AG04450 (cell line): Measurements from ENCODE around the gene CRYBG2. TPM values are rescaled to one million over a fixed set of nuclear protein-coding genes. Genes with fewer than 3 reads are reported as not detected.

Experiments
- CTCF ChIA-PET: fragments of 300-600, 350-600 bp; formaldehyde crosslinking; extraction: SDS; loops from one replicate; lab custom pipeline; 2022; ENCODE audit warnings: antibody characterized with exemption, inconsistent platforms; lab: Charles Lee
- POLR2A ChIA-PET: fragments of 350-600 bp; formaldehyde crosslinking; extraction: SDS; loops from one replicate; lab custom pipeline; 2021; ENCODE audit warnings: antibody characterized with exemption, inconsistent platforms; lab: Yijun Ruan, JAX
- DNase-seq: peaks from one replicate; pipeline ENCODE4 v3.0.0-alpha.2; 2011; ENCODE audit warnings: low read depth, low spot score
- H3K27ac ChIP-seq: one replicate; pipeline ENCODE4 v1.5.1; 2012; ENCODE audit warnings: low read depth, low read length, control low read depth
- H3K27me3 ChIP-seq: one replicate; pipeline ENCODE4 v1.6.0; 2012; ENCODE audit warnings: low read length; ENCODE audit not compliant: control insufficient read depth, insufficient read depth
- H3K4me3 ChIP-seq: 2 replicates; pipeline ENCODE4 v1.5.1; 2011; ENCODE audit warnings: mild to moderate bottlenecking, low read depth, low read length, control low read depth
- H3K9me3 ChIP-seq: 2 replicates; pipeline ENCODE4 v1.5.1; 2012; ENCODE audit warnings: low read length; ENCODE audit not compliant: control insufficient read depth, insufficient read depth
- polyA minus RNA-seq: library from RNA; depleted of rRNA, polyadenylated mRNA; stranded (reverse); fragments of >200 nt; gene quantifications from 2 replicates; pipeline ENCODE4 v1.2.3, GENCODE V29; 2011; rRNA and poly(A)+ RNA removed
- polyA plus RNA-seq: library from polyadenylated mRNA; depleted of rRNA; stranded (reverse); fragments of >200 nt; gene quantifications from 2 replicates; pipeline ENCODE4 v1.2.3, GENCODE V29; 2011; rRNA removed
- TF ChIP-seq, protein P1 (sequence below): IDR thresholded peaks from 2 replicates; pipeline ENCODE4 v1.5.1; 2011; ENCODE audit warnings: low read depth, low read length, control low read depth, inconsistent platforms

CRYBG2 gene, protein sequence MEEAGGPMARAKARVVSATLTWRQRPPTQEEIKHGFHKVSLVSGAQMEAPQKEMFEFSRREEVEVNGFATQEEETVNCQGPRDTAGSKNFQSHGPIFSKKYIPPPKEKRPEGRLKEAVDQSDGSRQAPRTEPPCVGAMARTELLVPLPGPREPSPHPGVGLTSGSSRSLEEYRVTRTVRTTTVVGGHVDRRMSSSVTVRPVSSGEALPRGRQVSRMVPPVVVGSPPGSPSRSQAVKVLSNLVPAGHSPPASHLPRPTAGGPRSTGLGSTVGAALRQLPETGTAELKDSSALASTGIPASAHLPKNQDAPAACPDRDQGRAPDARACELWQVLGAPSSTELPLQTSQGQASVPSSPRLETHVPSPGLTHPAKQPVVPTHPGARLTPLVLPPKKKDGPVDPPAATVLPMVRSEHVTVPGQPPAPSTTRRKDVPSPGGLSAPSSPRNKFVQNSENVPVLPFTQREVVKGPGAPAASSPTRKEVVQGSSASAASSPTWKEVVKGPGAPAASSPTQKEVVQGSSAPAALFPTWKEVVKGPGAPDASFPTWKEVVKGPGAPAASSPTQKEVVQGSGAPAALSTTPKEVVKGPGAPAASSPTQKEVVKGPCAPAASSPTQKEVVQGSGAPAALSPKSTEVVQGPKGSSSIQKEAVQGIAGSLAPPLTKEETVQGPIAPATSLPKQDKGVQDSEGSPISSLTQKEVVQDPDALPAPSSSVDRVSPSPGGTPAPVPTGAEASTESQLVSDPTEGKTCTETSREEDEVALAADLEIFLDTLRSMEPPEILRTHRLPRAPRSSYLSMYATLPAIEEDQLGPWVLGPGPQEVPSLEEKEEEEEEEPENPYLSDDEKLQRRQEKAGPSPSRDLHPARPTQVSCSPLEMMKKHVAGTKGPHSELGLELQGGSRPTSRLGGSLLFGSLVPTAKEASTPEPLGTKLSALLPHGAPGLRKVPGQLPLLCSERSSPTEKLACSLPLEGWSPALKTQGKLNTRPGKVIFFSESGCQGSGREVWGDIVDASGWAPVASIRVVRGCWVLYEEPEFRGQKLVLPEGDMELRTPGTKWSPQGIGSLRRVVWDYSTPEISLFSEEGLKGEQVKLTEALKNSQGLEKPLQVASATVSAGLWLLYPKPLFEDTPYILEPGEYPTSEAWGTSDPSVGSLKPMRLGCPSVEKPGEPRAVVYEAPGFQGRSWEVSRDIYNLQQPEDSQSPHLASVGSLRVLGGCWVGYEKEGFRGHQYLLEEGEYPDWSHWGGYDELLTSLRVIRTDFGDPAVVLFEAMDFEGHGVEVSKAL (N-terminal part only)
- polyA plus RNA-seq = not detected in 2 replicates
- not detected in 2 replicates for polyA minus RNA-seq

DNA sequence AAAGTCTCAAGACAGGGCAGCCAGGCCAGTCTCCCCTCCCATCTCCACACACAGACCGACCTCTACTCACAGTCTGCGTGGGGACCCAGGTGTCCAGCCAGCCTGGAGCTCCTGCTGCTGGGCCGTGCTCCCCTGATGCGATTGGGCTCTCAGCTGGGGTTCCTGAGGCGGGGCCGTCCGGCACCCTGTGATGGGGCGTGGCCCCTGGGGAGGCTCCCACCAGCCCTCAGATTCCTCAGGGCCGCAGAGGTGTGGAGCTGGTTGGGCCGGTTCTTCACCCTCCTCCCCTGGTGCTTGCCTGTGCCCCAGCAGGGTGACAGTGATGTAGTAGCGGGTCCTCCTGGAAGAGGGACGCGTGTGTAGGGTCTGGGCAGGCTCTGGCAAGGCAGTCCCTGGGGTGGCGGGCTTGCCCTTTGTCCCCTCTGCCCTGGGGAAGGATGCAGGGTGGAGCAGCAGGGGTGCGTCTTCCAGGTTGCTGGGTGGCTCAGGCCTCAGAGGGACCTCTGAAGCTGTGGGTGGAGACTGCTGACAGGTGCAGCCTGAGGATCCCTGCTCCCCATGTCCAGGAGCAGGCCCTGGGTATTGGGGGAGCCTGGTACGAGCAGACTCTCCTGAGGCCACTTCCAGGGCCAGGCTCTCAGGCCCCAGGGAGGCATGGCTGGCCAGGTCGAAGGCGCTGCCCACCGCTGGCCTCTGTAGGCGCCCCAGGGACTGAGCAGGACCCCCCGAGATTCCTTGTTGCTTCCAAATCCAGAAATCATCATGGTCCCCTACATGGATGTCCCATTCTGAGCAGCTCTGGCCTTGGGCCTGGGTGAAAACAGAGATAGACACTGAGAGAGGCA is at the start of gene CRYBG2:
TSS of gene CRYBG2 (minus strand) at position 155 of the 845 bp plus-strand sequence. CDS start 7,473 bp downstream, outside the sequence.
- ChIA-PET CTCF (interaction anchor here (0.5 to 2.2 kb wide), 3 partner anchors 10 to 56 kb away, joined by 4 to 6 read pairs (median 5); no protein-coding TSS in a partner anchor), POLR2A (no interaction called here)
- no peak within 1 kb of the TSS for H3K4me3 ChIP-seq
- no peak within 1 kb of the TSS for H3K27ac ChIP-seq
- no peaks in the 10 kb centered on the region for H3K9me3 ChIP-seq
- no peak for DNase-seq
- H3K27me3 ChIP-seq = peaks cover 29% of the 10 kb centered on the region
- TF ChIP-seq, protein P1, sequence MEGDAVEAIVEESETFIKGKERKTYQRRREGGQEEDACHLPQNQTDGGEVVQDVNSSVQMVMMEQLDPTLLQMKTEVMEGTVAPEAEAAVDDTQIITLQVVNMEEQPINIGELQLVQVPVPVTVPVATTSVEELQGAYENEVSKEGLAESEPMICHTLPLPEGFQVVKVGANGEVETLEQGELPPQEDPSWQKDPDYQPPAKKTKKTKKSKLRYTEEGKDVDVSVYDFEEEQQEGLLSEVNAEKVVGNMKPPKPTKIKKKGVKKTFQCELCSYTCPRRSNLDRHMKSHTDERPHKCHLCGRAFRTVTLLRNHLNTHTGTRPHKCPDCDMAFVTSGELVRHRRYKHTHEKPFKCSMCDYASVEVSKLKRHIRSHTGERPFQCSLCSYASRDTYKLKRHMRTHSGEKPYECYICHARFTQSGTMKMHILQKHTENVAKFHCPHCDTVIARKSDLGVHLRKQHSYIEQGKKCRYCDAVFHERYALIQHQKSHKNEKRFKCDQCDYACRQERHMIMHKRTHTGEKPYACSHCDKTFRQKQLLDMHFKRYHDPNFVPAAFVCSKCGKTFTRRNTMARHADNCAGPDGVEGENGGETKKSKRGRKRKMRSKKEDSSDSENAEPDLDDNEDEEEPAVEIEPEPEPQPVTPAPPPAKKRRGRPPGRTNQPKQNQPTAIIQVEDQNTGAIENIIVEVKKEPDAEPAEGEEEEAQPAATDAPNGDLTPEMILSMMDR = no peak

DNA sequence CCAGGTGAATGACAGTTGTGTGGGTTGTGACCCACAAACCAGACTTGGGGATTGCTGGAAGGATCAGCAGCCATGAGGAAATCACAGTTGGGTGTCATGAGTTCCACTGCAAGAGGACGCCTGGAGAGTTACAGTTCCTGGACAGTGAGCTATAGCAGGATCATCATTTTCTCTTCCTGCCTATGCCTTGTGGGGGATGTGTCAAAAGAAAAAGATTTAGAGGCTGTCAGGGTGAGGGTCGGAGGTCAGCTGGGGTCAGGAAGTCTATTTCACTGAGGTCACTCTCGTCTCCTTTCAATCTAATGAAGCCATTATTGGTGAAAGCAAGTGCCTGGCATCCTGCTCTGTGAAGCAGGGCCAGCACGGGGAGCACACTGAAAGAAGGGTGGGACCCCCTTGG is 49.7 kb upstream of the CRYBG2 start:
- Histone ChIP-seq H3K4me3 (no peak overlapping the region), H3K27ac (no peak overlapping the region), H3K9me3 (no peaks in the 10 kb centered on the region), H3K27me3 (no peaks in the 10 kb centered on the region)
- no peak for DNase-seq
- TF ChIP-seq, protein P1 = no peak
- ChIA-PET CTCF (interaction anchor here (4.2 kb wide), 1 partner anchor 12 kb away, joined by 47 read pairs; no protein-coding TSS in a partner anchor), POLR2A (interaction anchor here (0.5 kb wide), 1 partner anchor 25 kb away, joined by 9 read pairs; no protein-coding TSS in a partner anchor)

DNA sequence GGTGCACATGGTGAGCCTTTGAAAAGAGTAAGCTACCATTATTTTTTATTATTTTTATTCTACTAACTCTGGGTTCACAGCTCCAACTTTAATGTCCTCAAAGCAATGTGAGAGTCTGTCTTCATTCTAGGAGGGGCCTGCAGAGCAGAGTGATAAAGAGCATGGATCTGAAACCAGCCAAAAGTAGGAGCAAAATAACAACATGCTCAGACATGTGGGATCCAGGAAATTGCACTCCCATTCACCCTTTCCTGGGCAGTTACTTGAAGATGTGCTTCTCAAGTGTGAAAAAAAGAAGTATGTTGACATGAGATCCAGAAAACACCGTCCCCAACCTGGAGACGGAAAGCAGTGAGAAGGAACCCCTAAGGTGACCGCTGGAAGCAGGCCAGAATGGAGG is 48.0 kb upstream of the CRYBG2 start:
- no peaks in the 10 kb centered on the region for H3K27me3 ChIP-seq
- ChIA-PET POLR2A (no interaction called here), CTCF (interaction anchor here (1.2 to 2.2 kb wide), 2 partner anchors 15 to 38 kb away, joined by 3 to 10 read pairs; no protein-coding TSS in a partner anchor)

DNA sequence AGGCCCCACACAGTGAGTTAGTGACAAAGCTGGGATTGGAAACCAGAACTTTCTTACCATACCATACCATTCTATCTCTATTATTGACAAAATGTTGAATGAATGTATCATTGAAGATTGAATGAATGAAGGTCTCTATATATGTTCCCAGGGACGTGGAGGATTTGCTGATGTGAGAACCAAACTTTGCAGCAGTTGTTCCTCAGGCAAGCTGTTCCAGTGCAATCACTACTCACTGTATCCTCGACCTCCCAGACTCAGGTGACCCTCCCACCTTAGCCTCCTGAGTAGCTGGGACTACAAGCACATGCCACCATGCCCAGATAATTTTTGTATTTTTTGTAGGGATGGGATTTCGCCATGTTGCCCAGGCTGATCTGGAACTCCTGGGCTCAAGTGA is 45.1 kb upstream of the CRYBG2 start:
- Histone ChIP-seq H3K9me3 (no peaks in the 10 kb centered on the region), H3K4me3 (no peak overlapping the region), H3K27ac (no peak overlapping the region), H3K27me3 (no peaks in the 10 kb centered on the region)
- POLR2A ChIA-PET = no interaction called here
- no peak for DNase-seq
- CTCF ChIA-PET = interaction anchor here (1.6 to 2.9 kb wide), 3 partner anchors 18 to 165 kb away, joined by 6 to 14 read pairs (median 9); partner anchors contain the start of gene CEP85
- TF ChIP-seq, protein P1 = no peak

More for the DNA sequence above, 48.0 kb upstream of the CRYBG2 start:
- no peak overlapping the region for H3K27ac ChIP-seq
- no peaks in the 10 kb centered on the region for H3K9me3 ChIP-seq
- no peak overlapping the region for H3K4me3 ChIP-seq
- TF ChIP-seq, protein P1 = no peak
- DNase-seq = no peak
